UCSD-AML1 (cell line): Measurements from ENCODE around the gene UNC5B.

ENCODE experiments used
- DNase-seq: peaks from one replicate; lab custom pipeline; 2025; ENCODE audit not compliant: unreplicated experiment; lab: John Stamatoyannopoulos, UW

Gene UNC5B

DNA sequence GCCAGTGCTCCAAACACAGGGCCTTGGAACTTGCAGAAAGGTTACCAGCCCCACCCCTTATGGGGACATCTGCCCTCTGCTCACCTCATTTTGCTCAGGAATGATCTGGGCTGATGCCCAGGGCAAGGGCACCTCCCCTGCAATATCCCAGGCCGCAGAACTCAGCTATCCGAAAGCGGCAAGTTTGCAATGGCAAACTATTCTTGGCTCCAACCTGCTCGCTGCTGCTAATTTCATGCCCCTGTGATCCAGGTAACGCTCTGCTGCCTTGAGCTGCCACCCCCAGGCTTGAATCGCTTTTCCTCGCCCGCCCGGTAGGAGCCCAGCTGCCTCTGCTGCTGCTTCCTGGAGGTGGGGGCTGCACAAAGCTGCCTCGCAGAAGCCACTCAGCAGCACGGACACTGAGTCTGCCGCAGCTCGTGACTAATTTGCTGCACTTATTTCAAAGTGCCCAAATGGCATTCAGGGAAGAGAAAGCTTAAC lies 124.9 kb downstream of the UNC5B start:
- no peak for DNase-seq

DNA sequence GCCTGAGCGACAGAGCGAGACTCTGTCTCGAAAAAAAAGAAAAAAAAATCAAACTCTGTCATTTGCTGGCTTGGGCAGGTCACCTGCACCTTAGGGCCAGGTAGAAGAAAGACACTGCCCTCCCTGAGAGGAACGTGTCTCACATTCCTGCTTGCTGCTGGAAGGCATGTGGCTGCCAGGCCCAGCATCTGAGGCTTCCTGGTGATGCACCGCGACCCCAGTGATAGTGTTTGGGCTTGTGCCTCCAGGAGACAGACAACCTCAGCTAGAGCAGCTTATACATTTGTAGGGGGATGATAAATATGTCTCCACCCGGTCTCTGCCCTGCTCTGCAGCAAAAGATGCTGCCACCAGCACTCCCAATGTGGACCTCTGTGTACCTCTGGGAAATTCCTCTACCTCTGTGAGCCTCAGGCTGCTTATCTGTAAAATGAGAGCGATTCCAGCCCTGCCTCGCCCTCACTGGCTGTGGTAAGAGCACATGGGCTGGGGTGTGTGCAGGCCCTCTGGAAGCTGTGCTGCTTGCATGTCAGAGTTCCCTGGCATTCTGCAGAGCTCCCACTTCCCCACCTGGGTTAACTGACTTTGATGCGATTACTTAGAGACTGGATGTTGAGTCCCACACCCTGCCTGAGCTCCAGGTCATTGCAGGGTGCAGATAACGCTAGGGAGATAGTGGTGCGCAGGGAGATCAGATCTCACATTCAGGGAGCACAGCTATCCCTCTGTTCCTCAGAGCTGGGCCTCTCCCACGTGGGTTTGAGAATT lies 126.5 kb downstream of the UNC5B start:
- DNase-seq, result no peak

DNA sequence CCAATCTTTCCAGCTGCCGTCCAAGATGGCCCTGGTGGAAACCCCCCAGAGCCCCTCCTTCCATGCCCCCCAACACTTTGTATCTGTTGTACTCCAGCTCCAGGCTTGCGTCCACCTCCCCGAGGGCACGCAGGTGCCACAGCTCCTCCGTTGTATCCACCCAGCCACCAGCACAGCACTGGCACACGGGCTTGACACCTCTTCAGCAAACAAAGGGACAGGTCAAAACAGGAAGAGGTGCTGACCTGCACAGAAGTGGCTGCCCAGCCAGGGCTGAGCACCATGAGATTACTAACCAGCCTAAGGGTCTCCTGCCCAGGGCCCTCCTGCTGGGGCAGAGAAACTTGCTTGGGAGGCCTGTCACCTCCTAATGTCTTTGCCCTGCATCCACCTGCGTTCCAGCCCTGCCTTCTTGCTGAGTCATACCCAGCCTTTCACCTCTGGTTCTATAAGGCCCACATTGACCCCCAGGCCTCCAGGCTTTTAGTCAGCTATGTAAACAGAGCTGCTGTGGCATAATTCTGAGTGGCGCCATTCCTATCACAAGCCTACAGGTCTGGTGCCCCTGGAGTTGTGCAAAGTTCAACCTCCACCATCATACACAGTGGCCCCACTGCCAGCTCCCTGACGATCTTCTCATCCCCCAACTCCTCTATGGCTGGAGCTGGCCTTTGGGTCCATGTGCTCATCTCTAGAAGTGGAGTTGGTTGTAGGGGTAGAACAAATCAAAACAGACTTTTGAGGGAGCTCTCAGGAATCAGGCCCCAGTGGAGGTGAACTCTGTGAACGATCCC lies 127.6 kb downstream of the UNC5B start:
- no peak for DNase-seq

DNA sequence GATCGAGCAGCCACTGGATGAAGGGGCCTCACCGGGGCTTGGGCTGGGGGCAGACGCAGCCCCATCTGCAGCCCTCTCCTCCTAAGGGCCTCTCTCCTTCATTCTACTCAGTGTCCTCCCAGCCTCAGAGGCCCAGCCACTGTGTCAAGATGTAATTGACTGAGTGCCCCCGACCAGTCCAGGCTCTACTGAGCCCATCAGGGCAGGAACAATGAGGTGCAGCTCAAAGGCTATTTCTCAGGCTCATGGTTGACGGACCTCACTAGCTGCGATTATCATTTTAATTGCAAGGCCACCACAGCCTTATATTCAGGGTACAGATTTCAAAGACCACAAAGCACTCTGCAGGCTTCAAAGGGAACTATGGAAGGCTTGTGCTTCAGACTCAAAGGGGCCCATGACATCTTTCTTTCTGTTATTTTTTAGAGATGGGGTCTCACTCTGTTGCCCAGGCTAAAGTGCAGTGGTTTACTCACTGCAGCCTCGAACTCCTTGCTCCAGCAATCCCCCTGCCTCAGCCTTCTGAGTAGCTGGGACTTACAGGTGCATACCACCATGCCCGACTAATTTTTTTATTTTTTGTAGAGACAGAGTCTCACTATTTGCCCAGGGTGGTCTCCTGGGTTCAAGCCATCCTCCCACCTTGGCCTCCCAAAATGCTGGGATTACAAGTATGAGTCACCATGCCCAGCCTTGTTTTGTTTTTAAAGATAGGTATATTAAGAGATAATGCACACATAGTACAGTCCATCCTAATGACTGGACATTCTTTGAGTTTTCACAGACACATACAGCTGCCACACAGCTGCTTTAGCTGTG lies 130.4 kb downstream of the UNC5B start:
- DNase-seq, result no peak

DNA sequence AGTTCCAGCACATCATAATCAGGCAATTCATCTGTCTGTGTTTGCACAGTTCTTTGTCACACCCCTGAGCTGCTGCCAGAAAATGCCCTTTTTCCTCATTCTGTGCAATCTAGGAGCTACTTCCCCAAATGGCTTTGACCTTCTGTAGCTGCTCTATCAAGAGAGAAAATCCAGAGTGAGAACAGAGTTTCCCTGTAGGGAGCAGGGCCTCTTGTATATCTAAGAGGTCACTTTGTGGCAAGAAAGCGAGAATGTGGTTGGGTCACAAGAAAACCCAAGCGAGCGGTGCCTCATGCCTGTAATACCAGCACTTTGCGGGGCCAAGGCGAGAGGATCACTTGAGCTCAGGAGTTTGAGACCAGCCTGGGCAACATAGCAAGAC lies 131.0 kb downstream of the UNC5B start:
- DNase-seq, result no peak

DNA sequence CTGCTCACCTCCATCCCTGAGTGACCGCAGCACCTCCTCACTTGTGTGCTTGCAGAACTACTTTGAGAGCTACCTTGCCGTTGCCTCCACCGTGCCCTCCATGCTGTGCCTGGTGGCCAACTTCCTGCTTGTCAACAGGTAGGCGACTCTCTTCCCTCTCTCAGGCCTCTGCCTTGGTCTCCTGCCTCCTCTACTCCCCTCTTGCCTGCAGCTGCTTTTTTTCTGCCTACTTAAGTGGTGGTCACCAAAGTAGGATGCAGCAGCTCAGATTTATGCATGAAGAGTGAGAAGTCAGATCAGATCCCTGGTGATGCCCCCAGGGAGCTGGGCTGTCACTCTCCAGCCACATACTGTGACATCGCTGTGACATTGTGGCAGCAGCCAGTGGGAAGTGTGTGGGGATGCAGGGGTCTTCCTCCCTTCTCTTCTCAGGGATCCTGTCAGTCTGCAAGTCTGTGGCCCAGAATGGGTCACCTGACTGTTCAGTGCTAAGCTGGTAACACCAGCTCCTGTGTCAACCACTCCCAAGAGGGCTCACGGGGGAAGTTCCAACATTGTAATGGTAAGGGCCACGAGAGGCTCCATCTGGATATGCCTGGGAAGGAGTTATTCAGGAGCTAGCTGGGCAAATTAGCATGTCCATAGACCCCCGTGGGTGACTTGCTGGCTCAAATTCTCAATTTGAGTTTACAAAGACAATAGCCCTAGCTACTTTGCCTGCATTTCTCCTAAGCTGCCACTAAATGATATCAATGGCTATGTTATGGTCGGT lies 132.0 kb downstream of the UNC5B start:
- no peak for DNase-seq

DNA sequence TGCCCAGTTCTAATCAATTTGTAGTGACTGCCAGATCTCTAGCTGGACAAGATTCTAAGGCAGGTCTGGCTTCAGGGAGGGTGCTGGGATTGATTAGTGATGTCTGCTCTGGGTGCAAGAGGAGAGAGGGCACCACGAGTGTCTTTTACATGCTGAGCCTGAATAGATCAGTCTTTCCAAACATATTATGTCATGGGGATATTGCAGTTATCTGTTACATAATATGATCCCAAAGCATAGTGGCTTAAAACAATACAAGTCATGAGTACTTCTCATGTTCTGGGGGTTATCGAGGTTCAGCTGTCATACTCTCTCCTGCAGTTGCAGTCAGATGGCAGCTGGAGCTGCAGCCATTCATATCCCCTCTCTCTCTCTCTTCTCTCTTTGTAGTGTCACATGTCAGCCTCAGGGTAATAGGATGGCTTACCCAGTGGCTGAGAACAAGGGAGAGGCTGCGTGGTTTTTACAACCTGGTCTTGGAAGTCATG lies 132.7 kb downstream of the UNC5B start:
- no peak for DNase-seq

DNA sequence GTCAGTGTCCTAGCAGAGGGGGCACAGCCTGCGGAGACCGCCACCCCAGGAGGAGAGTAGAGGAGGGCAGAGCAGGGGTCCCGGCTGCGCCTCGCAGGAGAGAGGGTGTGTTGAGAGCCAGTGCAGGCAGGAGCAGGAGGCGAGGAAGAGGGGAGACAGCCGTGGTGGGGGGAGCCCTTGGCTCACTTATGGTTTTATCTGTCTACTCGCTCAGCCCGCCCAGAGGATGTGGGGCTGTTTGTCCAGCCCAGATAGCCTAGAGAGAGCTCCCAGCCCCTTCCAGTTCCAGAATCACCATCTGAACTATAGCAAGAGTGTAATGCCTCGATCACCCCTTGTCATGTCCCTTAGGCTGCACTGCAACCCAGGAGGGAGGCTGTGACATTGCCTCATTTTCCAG lies 133.3 kb downstream of the UNC5B start:
- no peak for DNase-seq

DNA sequence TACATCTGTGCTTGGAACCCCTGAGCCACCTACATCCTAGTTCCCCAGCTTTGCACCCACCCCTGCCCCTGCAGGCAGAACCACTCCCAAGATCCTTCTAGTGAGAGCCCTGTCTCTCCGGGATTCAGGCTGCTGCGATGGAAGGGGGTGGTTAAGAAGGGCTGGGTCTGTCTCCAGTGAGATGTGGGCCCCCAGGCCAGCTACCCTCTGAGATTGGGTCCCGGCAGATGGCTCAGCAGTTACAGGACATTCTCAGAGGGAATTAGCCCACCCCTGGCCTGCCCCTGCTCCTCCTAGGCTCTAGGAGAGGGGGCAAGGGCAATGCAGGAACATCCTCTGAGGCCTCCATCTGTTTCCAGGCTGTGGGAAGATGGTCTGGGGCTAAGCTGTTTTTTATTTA lies 134.4 kb downstream of the UNC5B start:
- no peak for DNase-seq

DNA sequence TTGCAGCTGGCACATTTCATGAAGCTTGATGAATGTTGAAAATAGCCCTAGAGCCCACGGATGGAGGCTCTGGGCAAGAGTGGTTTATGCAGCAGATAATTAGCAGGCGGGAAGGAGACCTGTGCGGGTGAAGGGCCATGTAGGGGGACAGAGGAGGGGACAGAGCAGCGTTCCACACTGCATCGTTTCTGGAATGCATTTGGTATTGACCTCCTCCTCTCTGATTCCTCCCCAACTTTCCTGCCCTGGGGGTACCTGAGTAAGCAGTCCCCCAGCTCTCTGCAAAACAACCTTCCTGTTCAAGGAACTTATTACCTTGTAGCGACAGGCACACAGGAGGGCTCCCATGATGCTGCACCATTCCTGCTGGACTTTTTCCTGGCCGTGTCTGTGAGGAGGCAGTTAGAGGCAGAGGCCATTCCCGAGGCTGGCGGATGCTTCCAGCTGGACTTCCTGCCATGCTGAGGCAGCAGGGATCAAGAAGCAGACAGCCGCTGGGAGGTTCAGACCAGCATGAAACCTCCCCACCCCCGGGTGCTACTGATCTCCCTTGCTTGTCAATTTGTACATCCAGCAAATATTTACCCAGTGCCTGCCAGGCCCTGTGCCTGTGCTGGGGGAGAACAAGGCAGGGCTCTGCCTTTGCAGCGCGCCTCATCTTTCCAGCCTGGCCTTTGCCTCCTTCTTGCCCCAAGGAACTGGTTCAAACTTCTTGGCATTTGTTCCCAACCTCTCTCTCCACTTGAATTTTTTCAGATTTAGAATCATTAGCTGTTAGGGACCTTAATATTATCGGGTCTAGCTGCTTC lies 135.4 kb downstream of the UNC5B start:
- no peak for DNase-seq

DNA sequence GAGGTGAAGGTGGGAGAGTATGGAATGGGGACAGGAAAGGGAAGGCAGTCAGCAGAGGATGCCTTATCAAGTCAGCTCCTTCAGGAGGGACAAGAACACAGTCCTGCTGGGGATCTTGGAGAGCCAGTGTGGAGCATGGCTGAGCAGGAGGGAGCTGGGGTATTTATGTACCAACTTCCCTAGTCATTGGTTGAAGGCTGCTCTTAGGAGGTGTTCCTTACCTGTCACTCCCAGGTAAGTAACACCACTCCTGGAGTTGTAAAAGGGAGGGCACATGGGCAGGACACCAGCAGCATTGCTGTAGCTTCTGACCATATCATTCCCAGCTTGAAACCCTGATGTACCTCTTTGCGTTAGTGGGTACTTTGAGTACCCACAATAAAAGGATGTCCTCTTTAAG lies 136.5 kb downstream of the UNC5B start:
- DNase-seq, result no peak

DNA sequence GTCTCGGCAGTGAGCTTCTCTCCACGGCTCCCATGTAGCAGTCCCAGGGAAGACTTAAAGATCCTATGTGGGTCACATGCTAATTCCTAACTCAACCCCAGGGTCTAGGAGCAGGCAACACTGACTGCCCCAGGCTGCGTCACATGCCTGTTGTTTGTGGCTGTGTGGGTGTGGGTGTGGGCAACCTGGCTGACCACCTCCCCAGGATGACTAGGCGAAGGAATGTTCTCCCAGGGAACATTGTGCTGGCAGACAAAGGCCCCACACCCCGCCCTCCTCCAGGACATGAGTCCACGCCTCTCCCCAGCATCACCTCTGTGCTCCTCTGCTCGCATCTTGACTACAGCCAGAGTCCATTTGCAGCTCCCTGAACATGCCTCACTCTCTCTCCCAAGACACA lies 137.0 kb downstream of the UNC5B start:
- no peak for DNase-seq

DNA sequence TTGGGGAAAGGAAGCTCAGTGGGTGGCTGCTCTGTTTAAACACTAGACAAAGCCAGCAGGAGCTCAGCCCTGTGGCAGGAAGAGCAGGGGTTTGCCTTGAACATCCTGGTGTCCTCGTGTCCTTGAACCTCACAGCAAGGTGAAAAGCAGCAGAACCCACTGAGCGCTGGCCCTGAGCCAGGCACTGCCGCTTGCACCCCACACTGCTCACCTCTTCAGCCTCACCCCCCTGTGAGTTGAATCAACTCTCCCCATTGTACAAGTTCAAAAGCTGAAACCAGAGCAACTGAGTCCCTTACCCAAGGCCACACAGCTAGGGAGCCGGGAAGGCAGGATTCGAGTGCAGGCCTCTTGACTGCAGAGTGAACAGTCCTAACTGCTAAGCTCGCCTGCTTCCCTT lies 138.7 kb downstream of the UNC5B start:
- DNase-seq, result no peak

DNA sequence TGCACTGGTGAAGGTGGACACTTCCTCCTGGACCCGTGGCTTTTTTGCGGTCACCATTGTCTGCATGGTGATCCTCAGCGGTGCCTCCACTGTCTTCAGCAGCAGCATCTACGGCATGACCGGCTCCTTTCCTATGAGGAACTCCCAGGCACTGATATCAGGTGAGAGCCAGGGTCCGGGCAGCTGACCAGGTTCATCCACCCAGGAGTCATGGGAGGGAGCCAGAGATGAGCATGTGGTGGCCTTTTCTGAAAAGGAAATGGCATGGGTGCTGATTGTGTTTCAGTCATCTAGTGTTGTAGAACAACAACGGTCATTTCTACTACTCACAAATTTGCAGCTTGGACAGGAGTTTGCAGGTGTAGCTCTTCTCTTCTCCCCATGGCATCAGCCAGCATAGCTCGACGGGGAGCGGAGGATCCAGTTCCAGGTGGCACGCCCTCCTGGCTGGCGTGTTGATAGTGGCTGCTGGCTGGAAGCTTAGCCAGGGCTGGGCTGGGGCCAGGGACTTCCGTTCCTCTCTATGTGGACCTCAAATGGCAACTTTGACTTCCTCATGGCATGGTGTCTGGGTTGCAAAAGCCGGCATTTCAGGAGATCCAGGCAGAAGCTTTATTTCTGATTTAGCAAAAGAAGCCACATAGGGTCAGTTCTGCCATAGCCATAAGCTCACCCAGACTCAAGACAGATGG lies 139.4 kb downstream of the UNC5B start:
- no peak for DNase-seq
